ENCODE results near the gene NXPE4. TPM values are rescaled to one million over a fixed set of nuclear protein-coding genes. Genes with fewer than 3 reads are reported as not detected.

The NXPE4 gene
- total RNA-seq, 1 experiment from 2014 or later, result not detected

DNA sequence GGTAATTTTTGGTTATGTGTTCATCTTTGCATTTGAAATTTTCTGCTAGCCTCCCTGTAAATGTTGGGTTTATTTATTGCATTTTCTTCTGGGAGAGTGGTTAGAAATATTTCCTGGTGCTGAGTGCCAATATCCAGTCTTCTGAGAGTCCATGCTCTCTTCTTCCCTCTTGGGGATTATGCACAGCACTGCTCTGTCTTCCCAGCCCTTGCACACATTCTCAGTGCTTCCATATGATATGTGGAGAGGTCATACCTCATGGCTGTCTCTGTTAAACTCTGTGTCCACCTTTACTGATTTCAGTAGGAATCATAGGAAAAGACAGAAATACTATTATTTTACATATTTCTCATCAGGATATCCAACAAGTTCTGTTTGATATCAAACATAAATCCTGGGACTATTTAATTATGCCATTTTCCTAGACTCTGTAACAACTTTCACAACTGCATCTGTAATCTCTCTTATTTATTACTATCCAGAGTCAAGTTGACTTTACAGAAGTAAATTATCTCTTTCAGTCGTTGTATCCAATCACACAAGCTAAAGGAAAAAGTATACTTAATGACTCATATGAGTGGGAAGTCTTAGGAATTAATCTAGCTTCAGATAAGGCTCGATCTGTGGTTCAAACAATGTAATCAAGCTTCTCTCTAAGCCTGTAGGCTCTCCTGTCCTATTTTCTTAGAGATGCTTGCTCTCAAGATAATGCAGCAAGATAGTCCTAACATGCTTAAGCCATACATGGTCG is 33.2 kb downstream of the NXPE4 start:
- ChIA-PET CTCF (no interaction called here), POLR2A (interaction anchor here (0.7 kb wide), 1 partner anchor 1032 kb away, joined by 6 read pairs; no protein-coding TSS in a partner anchor)
- DNase-seq (ENCODE audit: low read depth, low spot score) (no peak), ATAC-seq (no peak)
- Histone ChIP-seq H3K9me3 (ENCODE audit: control insufficient read depth, insufficient read depth, low read depth, low read length) (no peaks in the 10 kb centered on the region), H3K27me3 (ENCODE audit: control insufficient read depth, insufficient read depth, low read length) (no peaks in the 10 kb centered on the region), H3K4me1 (ENCODE audit: control insufficient read depth, insufficient read depth, low read length) (no peaks in the 10 kb centered on the region), H3K27ac (ENCODE audit: low read length) (no peak overlapping the region), H3K4me3 (ENCODE audit: low read depth in 2 of 2, low read length in 2 of 2) (no peak overlapping the region), H3K36me3 (ENCODE audit: control insufficient read depth, insufficient read depth, low read length) (no peaks in the 10 kb centered on the region)
- BruUV-seq (replicated peaks), result no TSS peak
- intact Hi-C loops (cut with micrococcal nuclease; ENCODE audit: unreplicated experiment) (no loop called here), in situ Hi-C loops (cut with HindIII; ENCODE audit: low pct_unique_long_range_greater_than_20kb, low sequenced_read_pairs) (no loop called here)
- TF ChIP-seq CTCF (IDR thresholded peaks at IDR 0.05) (no peak), POLR2AphosphoS5 (IDR thresholded peaks at IDR 0.05; ENCODE audit: low read depth, low read length) (no peak), TCF7L2 (IDR thresholded peaks at IDR 0.05; ENCODE audit: low read depth, low read length) (no peak), SIN3A (IDR thresholded peaks at IDR 0.05; ENCODE audit: borderline replicate concordance, insufficient read depth, low read depth, low read length) (no peak)
- TF ChIP-seq, protein P1, sequence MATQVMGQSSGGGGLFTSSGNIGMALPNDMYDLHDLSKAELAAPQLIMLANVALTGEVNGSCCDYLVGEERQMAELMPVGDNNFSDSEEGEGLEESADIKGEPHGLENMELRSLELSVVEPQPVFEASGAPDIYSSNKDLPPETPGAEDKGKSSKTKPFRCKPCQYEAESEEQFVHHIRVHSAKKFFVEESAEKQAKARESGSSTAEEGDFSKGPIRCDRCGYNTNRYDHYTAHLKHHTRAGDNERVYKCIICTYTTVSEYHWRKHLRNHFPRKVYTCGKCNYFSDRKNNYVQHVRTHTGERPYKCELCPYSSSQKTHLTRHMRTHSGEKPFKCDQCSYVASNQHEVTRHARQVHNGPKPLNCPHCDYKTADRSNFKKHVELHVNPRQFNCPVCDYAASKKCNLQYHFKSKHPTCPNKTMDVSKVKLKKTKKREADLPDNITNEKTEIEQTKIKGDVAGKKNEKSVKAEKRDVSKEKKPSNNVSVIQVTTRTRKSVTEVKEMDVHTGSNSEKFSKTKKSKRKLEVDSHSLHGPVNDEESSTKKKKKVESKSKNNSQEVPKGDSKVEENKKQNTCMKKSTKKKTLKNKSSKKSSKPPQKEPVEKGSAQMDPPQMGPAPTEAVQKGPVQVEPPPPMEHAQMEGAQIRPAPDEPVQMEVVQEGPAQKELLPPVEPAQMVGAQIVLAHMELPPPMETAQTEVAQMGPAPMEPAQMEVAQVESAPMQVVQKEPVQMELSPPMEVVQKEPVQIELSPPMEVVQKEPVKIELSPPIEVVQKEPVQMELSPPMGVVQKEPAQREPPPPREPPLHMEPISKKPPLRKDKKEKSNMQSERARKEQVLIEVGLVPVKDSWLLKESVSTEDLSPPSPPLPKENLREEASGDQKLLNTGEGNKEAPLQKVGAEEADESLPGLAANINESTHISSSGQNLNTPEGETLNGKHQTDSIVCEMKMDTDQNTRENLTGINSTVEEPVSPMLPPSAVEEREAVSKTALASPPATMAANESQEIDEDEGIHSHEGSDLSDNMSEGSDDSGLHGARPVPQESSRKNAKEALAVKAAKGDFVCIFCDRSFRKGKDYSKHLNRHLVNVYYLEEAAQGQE (IDR thresholded peaks at IDR 0.05; ENCODE audit: insufficient read depth in 1 of 2, low read depth in 2 of 2, low read length in 1 of 2), result no peak

- POLR2A ChIA-PET, result no interaction called here
- CTCF ChIA-PET, result no interaction called here
- Histone ChIP-seq H3K36me3 (ENCODE audit: control insufficient read depth, insufficient read depth, low read length) (no peaks in the 10 kb centered on the region), H3K4me3 (ENCODE audit: low read depth in 2 of 2, low read length in 2 of 2) (no peak within 1 kb of the TSS), H3K27ac (ENCODE audit: low read length) (no peak within 1 kb of the TSS), H3K9me3 (ENCODE audit: control insufficient read depth, insufficient read depth, low read depth, low read length) (no peaks in the 10 kb centered on the region), H3K4me1 (ENCODE audit: control insufficient read depth, insufficient read depth, low read length) (no peaks in the 10 kb centered on the region), H3K27me3 (ENCODE audit: control insufficient read depth, insufficient read depth, low read length) (no peaks in the 10 kb centered on the region)
- BruUV-seq (replicated peaks), result no TSS peak
- in situ Hi-C loops (cut with HindIII; ENCODE audit: low pct_unique_long_range_greater_than_20kb, low sequenced_read_pairs) (no loop called here), intact Hi-C loops (cut with micrococcal nuclease; ENCODE audit: unreplicated experiment) (no loop called here)
- no peak for ATAC-seq
- DNase-seq (ENCODE audit: low read depth, low spot score), result no peak
- no peak for TF ChIP-seq TCF7L2 (IDR thresholded peaks at IDR 0.05; ENCODE audit: low read depth, low read length)
These were observed 35.9 kb downstream of the NXPE4 start, which contains the start of gene NXPE1 for GRCh38 chr11:114559425-114560310. TSS of gene NXPE1 (minus strand) at chr11:114559881. CDS start at chr11:114551201, 8,680 bp downstream.

All from Panc1 (cell line).